ENCODE measurements around the gene APOBEC3A. TPM values are rescaled to one million over a fixed set of nuclear protein-coding genes. Genes with fewer than 3 reads are reported as not detected.

Gene APOBEC3A
- total and polyA plus RNA-seq, 2 of the 8 experiments (the other 6 are each of a cell fraction or from before 2014, with no cell fraction given), result not detected

- TF ChIP-seq CHD7 (IDR thresholded peaks at IDR 0.05; ENCODE audit: insufficient replicate concordance, low read length), result no peak
- no peak for TF ChIP-seq NANOG (IDR thresholded peaks at IDR 0.05; ENCODE audit: insufficient read depth, low read depth, low read length, poor library complexity, severe bottlenecking)
- TF ChIP-seq TCF12 (IDR thresholded peaks at IDR 0.05; ENCODE audit: low read depth, low read length), result 0 out of 2 replicates have a peak, but pooled peaks have one; percentile 21
- no peak for TF ChIP-seq ATF2 (IDR thresholded peaks at IDR 0.05; ENCODE audit: low read length)
- TF ChIP-seq RAD21 (IDR thresholded peaks at IDR 0.05 in 1 of 2, conservative IDR thresholded peaks at IDR 0.05 in 1 of 2; ENCODE audit: low read depth in 2 of 2, low read length in 2 of 2), result peak; percentile 61 to 73
- TF ChIP-seq BACH1 (IDR thresholded peaks at IDR 0.05; ENCODE audit: low read length), result no peak
- TF ChIP-seq MAFK (IDR thresholded peaks at IDR 0.05; ENCODE audit: low read depth, low read length), result no peak
Measured at GRCh38 chr22:38927033-38927781, 30.2 kb upstream of the APOBEC3A start (continued).
